MM.1S (cell line): ENCODE measurements around the gene COL11A2.

ENCODE experiments used
- DNase-seq: peaks from one replicate; pipeline ENCODE4 v3.0.0-alpha.2; 2015
- H2AFZ ChIP-seq: fragments of 300-600 bp; sonication (generic); 2 replicates; pipeline ENCODE4 v1.6.0; 2016; ENCODE audit warnings: antibody characterized with exemption, low read length
- H3F3A ChIP-seq: fragments of 300-600 bp; sonication (generic); 2 replicates; pipeline ENCODE4 v1.6.1; 2016; ENCODE audit warnings: mild to moderate bottlenecking, antibody characterized with exemption, low read length, moderate library complexity, mixed read lengths; ENCODE audit not compliant: insufficient read depth
- H3K27ac ChIP-seq: fragments of 300-600 bp; sonication (generic); 2 replicates; pipeline ENCODE4 v1.5.1; 2016; ENCODE audit warnings: mild to moderate bottlenecking, low read length
- H3K27me3 ChIP-seq: fragments of 300-600 bp; sonication (generic); replicated peaks from 2 replicates; pipeline ENCODE4 v1.6.0; 2016; ENCODE audit warnings: low read length; ENCODE audit not compliant: insufficient read depth
- H3K36me3 ChIP-seq: fragments of 300-600 bp; sonication (generic); replicated peaks from 2 replicates; pipeline ENCODE4 v1.6.1; 2016; ENCODE audit warnings: mild to moderate bottlenecking, low read length, mixed read lengths; ENCODE audit not compliant: insufficient read depth
- H3K4me1 ChIP-seq: fragments of 300-600 bp; sonication (generic); 2 replicates; pipeline ENCODE4 v1.6.1; 2016; ENCODE audit warnings: low read length, mixed read lengths
- H3K4me2 ChIP-seq: fragments of 300-600 bp; sonication (generic); 2 replicates; pipeline ENCODE4 v1.6.0; 2016; ENCODE audit warnings: low read depth, low read length
- H3K4me3 ChIP-seq: fragments of 300-600 bp; sonication (generic); 2 replicates; pipeline ENCODE4 v1.5.1; 2016; ENCODE audit warnings: low read length, mixed read lengths
- H3K79me2 ChIP-seq: fragments of 300-600 bp; sonication (generic); 2 replicates; pipeline ENCODE4 v1.6.1; 2016; ENCODE audit warnings: mixed run types, low read length, mixed read lengths
- H3K9ac ChIP-seq: fragments of 300-600 bp; sonication (generic); 2 replicates; pipeline ENCODE4 v1.6.1; 2016; ENCODE audit warnings: low read length, mixed read lengths
- H3K9me2 ChIP-seq: fragments of 300-600 bp; sonication (generic); replicated peaks from 2 replicates; pipeline ENCODE4 v1.6.1; 2016; ENCODE audit warnings: mild to moderate bottlenecking, low read length, mixed read lengths; ENCODE audit not compliant: insufficient read depth
- H3K9me3 ChIP-seq: fragments of 300-600 bp; sonication (generic); replicated peaks from 2 replicates; pipeline ENCODE4 v1.6.1; 2016; ENCODE audit warnings: mild to moderate bottlenecking, low read length, mixed read lengths; ENCODE audit not compliant: insufficient read depth
- H4K20me1 ChIP-seq: fragments of 300-600 bp; sonication (generic); 2 replicates; pipeline ENCODE4 v1.6.1; 2016; ENCODE audit warnings: mild to moderate bottlenecking, low read length, moderate library complexity, mixed read lengths; ENCODE audit not compliant: insufficient read depth
- EZH2 ChIP-seq: fragments of 300-600 bp; sonication (generic); optimal IDR thresholded peaks from 2 replicates; pipeline ENCODE3; 2017; ENCODE audit warnings: low read depth, mild to moderate bottlenecking, antibody characterized with exemption, low read length, mixed read lengths
- EZH2phosphoT487 ChIP-seq: fragments of 300-600 bp; sonication (generic); IDR thresholded peaks from 2 replicates; pipeline ENCODE4 v1.6.1; 2018; ENCODE audit warnings: antibody characterized with exemption, low read length
- TF ChIP-seq, protein P1 (sequence below): fragments of 300-600 bp; sonication (generic); IDR thresholded peaks from 2 replicates; pipeline ENCODE4 v1.5.1; 2016; ENCODE audit warnings: antibody characterized with exemption, low read length, mixed read lengths

COL11A2 gene

DNA sequence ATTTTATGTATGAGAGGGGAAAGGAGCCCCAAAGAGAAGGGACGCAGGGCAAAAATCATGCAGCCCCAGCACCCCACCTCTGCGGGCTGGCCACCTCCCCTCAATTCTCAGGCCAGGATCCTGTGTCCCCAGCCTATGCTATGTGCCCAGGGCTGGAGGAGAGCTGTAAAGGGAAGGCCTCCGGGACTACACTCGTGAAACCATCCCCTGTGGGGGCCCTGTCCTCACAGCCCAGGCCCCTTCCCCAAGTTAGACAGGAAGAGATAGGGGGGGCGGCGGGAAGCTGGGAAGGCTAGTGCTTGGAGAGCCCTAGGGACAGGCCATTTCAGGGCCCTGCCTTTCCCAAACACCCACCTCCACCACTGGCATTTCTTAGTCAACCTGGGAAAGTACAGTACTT lies 1.4 kb upstream of the COL11A2 start:
- H3K4me1 ChIP-seq, result no peaks in the 10 kb centered on the region
- no peak overlapping the region for H3K9ac ChIP-seq
- no peak overlapping the region for H3K27ac ChIP-seq
- no peak overlapping the region for H3K4me2 ChIP-seq
- H3K9me2 ChIP-seq, result no peaks in the 10 kb centered on the region
- no peaks in the 10 kb centered on the region for H4K20me1 ChIP-seq
- H3K36me3 ChIP-seq, result no peaks in the 10 kb centered on the region; the same call in 1 of the 2 replicates
- no peak overlapping the region for H3K4me3 ChIP-seq
- H3K9me3 ChIP-seq, result no peaks in the 10 kb centered on the region
- no peak for DNase-seq
- peaks cover 10% of the 10 kb centered on the region for H3K79me2 ChIP-seq
- TF ChIP-seq EZH2phosphoT487 (no peak), EZH2 (no peak)
- TF ChIP-seq, protein P1, sequence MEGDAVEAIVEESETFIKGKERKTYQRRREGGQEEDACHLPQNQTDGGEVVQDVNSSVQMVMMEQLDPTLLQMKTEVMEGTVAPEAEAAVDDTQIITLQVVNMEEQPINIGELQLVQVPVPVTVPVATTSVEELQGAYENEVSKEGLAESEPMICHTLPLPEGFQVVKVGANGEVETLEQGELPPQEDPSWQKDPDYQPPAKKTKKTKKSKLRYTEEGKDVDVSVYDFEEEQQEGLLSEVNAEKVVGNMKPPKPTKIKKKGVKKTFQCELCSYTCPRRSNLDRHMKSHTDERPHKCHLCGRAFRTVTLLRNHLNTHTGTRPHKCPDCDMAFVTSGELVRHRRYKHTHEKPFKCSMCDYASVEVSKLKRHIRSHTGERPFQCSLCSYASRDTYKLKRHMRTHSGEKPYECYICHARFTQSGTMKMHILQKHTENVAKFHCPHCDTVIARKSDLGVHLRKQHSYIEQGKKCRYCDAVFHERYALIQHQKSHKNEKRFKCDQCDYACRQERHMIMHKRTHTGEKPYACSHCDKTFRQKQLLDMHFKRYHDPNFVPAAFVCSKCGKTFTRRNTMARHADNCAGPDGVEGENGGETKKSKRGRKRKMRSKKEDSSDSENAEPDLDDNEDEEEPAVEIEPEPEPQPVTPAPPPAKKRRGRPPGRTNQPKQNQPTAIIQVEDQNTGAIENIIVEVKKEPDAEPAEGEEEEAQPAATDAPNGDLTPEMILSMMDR, result no peak
- H2AFZ ChIP-seq, result no peak overlapping the region
- peaks cover 10% of the 10 kb centered on the region for H3K27me3 ChIP-seq
- H3F3A ChIP-seq, result no peaks in the 10 kb centered on the region; the same call in 1 of the 2 replicates

DNA sequence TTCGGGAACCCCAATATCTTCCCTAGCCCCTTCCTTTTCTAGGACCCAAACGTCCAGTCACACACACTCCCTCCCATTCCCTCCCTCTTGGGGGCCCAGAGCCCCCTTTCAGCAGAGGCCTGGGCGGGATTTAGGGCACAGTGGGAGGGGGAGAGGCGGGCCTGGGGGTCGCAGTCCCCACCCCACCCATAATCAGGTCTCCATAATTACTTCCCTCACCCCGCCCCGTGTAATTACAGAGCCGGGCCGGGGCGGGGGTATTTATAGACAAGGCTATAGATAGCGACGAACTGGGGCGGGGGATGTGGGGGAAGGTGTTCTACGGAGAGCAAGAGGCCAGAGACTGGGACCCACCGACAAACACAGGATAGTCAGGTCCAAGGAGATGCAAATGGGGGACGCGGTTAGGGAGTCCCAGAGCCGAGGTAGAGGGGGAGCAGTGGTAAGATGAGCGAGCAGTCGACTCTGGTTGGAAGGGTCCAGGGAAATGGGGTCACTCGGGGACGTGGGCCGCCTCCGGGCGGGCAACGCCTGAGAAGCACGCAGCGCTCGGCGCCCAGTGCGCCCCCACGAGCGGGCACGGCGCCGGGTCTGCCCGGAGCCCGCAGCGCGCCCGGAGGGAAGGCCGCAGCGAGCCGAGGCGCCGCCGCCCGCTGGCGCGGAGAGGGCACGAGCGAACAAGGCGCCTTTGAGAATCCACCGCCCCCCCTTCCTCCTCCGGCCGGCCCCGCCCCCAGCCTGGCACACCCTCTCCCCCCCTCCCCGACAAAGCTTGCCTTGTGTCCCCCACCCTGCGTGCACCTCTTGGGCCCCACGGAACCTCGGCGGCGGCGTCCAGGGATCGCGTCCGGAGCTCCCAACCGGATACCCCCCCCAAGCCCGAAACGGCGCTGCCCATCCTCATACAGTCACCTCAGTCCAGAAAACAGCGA lies 670 bp upstream of the COL11A2 start:
- TF ChIP-seq EZH2phosphoT487, result no peak
- TF ChIP-seq, protein P1, result no peak
- no peak for TF ChIP-seq EZH2
- Histone ChIP-seq H3K9me3 (no peaks in the 10 kb centered on the region), H3F3A (no peaks in the 10 kb centered on the region), H3K36me3 (no peaks in the 10 kb centered on the region; the same call in 1 of the 2 replicates), H3K9me2 (no peaks in the 10 kb centered on the region), H3K4me1 (no peaks in the 10 kb centered on the region), H3K4me3 (no peak overlapping the region), H3K9ac (no peak overlapping the region), H4K20me1 (no peaks in the 10 kb centered on the region), H2AFZ (no peak overlapping the region), H3K4me2 (no peak overlapping the region), H3K27me3 (peaks cover 10% of the 10 kb centered on the region), H3K79me2 (peaks cover 3% of the 10 kb centered on the region; the same call in 1 of the 2 replicates), H3K27ac (no peak overlapping the region)
- DNase-seq, result no peak

DNA sequence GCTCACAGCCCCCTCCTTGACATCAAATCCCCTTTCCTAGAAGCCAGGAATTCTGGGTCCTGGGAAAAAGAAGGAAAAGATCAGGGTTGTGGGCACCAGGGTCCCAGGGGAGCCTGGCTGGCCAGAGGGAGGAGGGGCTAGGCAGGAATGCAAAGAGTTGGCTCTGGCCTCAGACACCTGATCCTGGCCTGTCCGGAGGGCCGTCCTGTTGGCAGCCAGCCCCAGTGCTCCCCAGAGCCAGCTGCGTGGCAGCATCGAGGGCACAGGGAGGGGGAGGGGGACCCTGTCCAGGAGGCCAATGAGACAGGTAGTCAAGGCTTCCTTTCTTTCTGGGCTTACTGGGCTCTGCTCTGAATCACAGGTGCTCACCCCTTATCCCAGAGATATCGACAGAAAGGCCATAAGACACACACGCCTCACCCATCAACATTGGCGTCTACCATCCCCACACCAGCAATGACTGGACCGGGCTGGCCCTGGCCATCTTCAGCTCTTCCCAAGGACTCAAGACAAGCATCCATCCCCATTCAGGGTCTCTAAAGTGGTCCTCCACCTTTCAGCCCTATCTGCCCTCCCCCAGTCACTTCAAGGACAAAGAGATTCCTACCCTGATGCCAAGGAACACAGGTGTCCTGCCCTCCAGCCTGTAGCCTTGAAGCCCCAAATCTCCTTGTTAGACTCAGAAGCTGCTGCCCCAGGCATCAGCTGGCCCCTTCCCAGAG lies 723 bp downstream of the COL11A2 start:
- H3K27me3 ChIP-seq, result peaks cover 10% of the 10 kb centered on the region
- H4K20me1 ChIP-seq, result no peaks in the 10 kb centered on the region
- H3K4me1 ChIP-seq, result no peaks in the 10 kb centered on the region
- no peak overlapping the region for H3K9ac ChIP-seq
- H3K27ac ChIP-seq, result no peak overlapping the region
- no peak overlapping the region for H3K4me3 ChIP-seq
- no peaks in the 10 kb centered on the region for H3K9me2 ChIP-seq
- H2AFZ ChIP-seq, result no peak overlapping the region
- H3K79me2 ChIP-seq, result no peaks in the 10 kb centered on the region
- H3K9me3 ChIP-seq, result no peaks in the 10 kb centered on the region
- H3K4me2 ChIP-seq, result no peak overlapping the region
- TF ChIP-seq, protein P1, result no peak
- TF ChIP-seq EZH2phosphoT487, result no peak
- no peak for TF ChIP-seq EZH2
- DNase-seq, result no peak
- no peaks in the 10 kb centered on the region for H3F3A ChIP-seq
- no peaks in the 10 kb centered on the region; the same call in 1 of the 2 replicates for H3K36me3 ChIP-seq
